ENCODE measurements around the gene GAL3ST3.

GRCh38 chr11:66022401-66023185 is 26.4 kb downstream of the GAL3ST3 start:
- TF ChIP-seq PRDM15 (CRISPR knock-in tag; IDR thresholded peaks at IDR 0.05), result no peak
- TF ChIP-seq SP1 (IDR thresholded peaks at IDR 0.05; ENCODE audit: low read depth, low read length), result no peak
- no peak for TF ChIP-seq NFXL1 (IDR thresholded peaks at IDR 0.05; ENCODE audit: borderline replicate concordance)
- peak; percentile 84 to 97 (median 91) for TF ChIP-seq CTCF (IDR thresholded peaks at IDR 0.05 in 2 of 3, conservative IDR thresholded peaks at IDR 0.05 in 1 of 3; ENCODE audit: control insufficient read depth in 2 of 3, extremely low read depth in 1 of 3, insufficient read depth in 1 of 3, low read depth in 3 of 3, low read length in 3 of 3)
- no peak for TF ChIP-seq ATF7 (IDR thresholded peaks at IDR 0.05; ENCODE audit: low read depth)
- no peak for TF ChIP-seq POLR2A (IDR thresholded peaks at IDR 0.05; ENCODE audit: low read depth, low read length)
- TF ChIP-seq ASH2L (IDR thresholded peaks at IDR 0.05; ENCODE audit: borderline replicate concordance, low read depth), result no peak
- no peak for TF ChIP-seq NRF1 (conservative IDR thresholded peaks at IDR 0.05; ENCODE audit: low read depth, low read length)
- no peak for TF ChIP-seq FOXM1 (IDR thresholded peaks at IDR 0.05; ENCODE audit: low read depth, low read length)
- no peak for TF ChIP-seq CEBPB (IDR thresholded peaks at IDR 0.05; ENCODE audit: borderline replicate concordance in 1 of 2, low read depth in 2 of 2, low read length in 2 of 2)
- TF ChIP-seq POLR2AphosphoS5 (IDR thresholded peaks at IDR 0.05; ENCODE audit: low read length), result no peak
- TF ChIP-seq GABPA (IDR thresholded peaks at IDR 0.05; ENCODE audit: low read depth), result no peak
